Activated naive CD8-positive, alpha-beta T cell treated with anti-CD3 and anti-CD28 coated beads, Interleukin-2, amount 10 ng/mL, durations not matched to agents 7 days and 5 days (primary cell): Measurements from ENCODE around the gene PLEKHA7. TPM values are rescaled to one million over a fixed set of nuclear protein-coding genes. Genes with fewer than 3 reads are reported as not detected.
A peak's percentile ranks its signal among the peaks of the same experiment; 100 is the strongest.
"Not testable (repeated sequence)": the region's sequence is repeated elsewhere in the genome, so short reads cannot be mapped to it uniquely, and the experiment has no call there.

Experiments used
- ATAC-seq: fragments of 150-1000 bp; cut with Tn5 transposase; one replicate; pipeline ENCODE4 v1.10.0; 2021; ENCODE audit warnings: low read depth, moderate library complexity
- POLR2A ChIA-PET: fragments of 350-600 bp; sonication (Branson Sonifier 250); formaldehyde crosslinking; loops from one replicate; lab custom pipeline; 2021; ENCODE audit warnings: antibody characterized with exemption; lab: Charles Lee
- DNase-seq: peaks from one replicate; pipeline ENCODE4 v3.0.0; 2021
- H3K27ac Mint-ChIP-seq: one replicate; pipeline ENCODE4 v1.8.0; 2022; ENCODE audit warnings: mild to moderate bottlenecking, mixed read lengths
- H3K27me3 Mint-ChIP-seq: one replicate; pipeline ENCODE4 v1.8.0; 2022; ENCODE audit warnings: mild to moderate bottlenecking, moderate library complexity, mixed read lengths
- H3K36me3 Mint-ChIP-seq: one replicate; pipeline ENCODE4 v1.8.0; 2021; ENCODE audit warnings: mild to moderate bottlenecking, mixed read lengths
- H3K4me1 Mint-ChIP-seq: one replicate; pipeline ENCODE4 v1.8.0; 2021; ENCODE audit warnings: mixed read lengths
- H3K4me3 Mint-ChIP-seq: one replicate; pipeline ENCODE4 v1.8.0; 2022; ENCODE audit warnings: mild to moderate bottlenecking, moderate library complexity, mixed read lengths
- H3K9me3 Mint-ChIP-seq: one replicate; pipeline ENCODE4 v1.8.0; 2021; ENCODE audit warnings: mixed read lengths
- total RNA-seq, 2 experiments: library from RNA; stranded (reverse); gene quantifications; one replicate each; pipeline ENCODE4 v1.2.3, GENCODE V29; 2021

The PLEKHA7 gene
- total RNA-seq, 2 experiments from 2014 or later, result 1.2 to 2.0 TPM

DNA sequence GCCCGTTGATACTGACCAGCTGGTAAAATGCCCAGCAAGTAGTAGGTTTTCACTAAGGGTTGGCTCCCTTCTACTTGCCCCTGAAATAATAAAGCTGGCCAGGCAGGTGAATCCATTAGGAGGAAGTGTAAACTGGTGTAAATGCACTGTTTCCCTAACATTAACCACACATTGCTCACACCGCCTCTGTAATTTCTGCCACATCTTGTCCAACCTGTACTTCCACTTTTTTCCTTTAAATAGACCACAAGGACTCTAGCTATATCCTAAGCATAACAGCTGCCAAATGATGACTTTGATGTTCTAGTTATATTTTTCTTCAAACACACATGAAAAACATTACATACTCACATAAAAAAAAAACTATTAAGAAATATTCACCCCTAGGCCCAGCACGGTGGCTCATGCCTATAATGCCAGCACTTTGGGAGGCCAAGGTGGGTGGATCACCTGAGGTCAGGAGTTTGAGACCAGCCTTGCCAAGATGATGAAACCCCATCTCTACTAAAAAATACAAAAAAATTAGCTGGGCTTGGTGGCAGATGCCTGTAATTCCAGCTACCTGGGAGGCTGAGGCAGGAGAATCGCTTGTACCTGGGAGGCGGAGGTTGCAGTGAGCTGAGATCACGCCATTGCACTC is 95.6 kb downstream of the PLEKHA7 start:
- ATAC-seq, H3K4me1 Mint-ChIP-seq, H3K36me3 Mint-ChIP-seq, H3K4me3 Mint-ChIP-seq, H3K27ac Mint-ChIP-seq, DNase-seq, H3K9me3 Mint-ChIP-seq, POLR2A ChIA-PET: not testable (repeated sequence)
- H3K27me3 Mint-ChIP-seq, result peaks cover 40% of the 10 kb centered on the region

DNA sequence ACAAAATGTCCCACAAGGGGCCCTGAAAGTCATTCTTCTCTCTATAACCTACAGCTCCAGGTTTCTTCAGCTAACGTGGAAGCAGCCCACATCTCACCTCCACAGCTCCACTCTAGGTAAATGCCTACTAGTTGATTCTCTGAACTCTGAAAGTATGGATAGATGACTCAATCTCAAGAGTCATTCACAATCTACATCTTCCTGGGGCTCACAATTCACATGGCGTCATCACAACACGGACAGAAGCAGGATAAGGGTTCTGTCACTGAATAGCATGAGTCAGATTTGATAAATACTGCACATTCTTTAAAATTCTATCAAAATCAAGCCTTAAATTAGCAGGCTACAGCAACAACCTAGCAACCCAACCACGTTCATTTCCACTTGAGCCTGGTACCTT is 96.3 kb downstream of the PLEKHA7 start:
- Mint-ChIP-seq H3K27ac (no peak overlapping the region), H3K4me3 (no peak overlapping the region), H3K27me3 (peaks cover 33% of the 10 kb centered on the region), H3K9me3 (peaks cover 5% of the 10 kb centered on the region), H3K4me1 (peaks cover 1% of the 10 kb centered on the region), H3K36me3 (no peaks in the 10 kb centered on the region)
- ATAC-seq (no peak), DNase-seq (no peak)
- POLR2A ChIA-PET, result no interaction called here

DNA sequence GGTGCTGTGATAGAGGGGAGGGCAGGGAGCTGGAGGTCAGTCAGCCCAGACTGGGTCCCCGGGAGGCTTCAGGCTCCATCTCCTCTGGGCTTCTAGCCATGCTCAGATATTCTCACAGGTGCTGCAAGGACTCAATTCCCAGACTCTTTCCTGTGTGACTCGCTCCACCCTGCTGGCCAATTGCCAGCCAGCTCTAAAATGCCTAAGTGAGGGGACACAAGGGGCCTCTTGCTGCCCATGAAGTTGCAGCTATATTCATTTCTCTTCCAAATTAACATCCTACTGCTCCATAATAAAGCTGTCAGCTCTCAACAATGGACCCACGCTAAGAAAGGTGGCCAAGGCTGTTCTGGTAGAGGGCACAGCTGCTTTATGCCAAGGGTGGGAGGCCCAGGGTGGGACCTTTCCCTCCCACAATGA is 101.5 kb downstream of the PLEKHA7 start:
- H3K27me3 Mint-ChIP-seq, result peaks cover 2% of the 10 kb centered on the region
- peaks cover 2% of the 10 kb centered on the region for H3K9me3 Mint-ChIP-seq
- H3K4me1 Mint-ChIP-seq, result peaks cover 3% of the 10 kb centered on the region
- no peaks in the 10 kb centered on the region for H3K36me3 Mint-ChIP-seq
- POLR2A ChIA-PET, result no interaction called here
- ATAC-seq (no peak), DNase-seq (no peak)
- no peak overlapping the region for H3K4me3 Mint-ChIP-seq
- no peak overlapping the region for H3K27ac Mint-ChIP-seq

DNA sequence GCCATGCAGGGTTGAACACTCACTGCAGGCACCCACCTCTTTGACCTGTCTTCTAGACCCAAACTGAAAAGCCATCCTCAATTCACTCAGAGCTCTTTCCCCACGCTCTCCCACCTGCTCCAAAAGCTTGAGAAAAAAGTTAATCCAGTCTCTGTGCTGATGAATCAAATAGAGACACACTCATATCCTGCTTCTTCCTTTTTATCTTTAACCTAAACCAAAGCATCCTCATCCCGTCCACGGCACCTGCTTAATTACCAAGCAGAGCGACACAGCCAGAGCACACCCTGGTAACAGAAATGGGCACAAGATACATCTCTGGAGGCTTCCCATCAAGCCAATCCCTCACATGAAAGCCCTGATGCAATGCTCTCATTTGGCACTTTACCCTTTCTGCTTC is 102.6 kb downstream of the PLEKHA7 start:
- Mint-ChIP-seq H3K36me3 (no peaks in the 10 kb centered on the region), H3K4me3 (no peak overlapping the region), H3K27me3 (peaks cover 2% of the 10 kb centered on the region), H3K27ac (no peak overlapping the region), H3K9me3 (no peaks in the 10 kb centered on the region), H3K4me1 (peaks cover 3% of the 10 kb centered on the region)
- POLR2A ChIA-PET, result no interaction called here
- DNase-seq (no peak), ATAC-seq (no peak)

DNA sequence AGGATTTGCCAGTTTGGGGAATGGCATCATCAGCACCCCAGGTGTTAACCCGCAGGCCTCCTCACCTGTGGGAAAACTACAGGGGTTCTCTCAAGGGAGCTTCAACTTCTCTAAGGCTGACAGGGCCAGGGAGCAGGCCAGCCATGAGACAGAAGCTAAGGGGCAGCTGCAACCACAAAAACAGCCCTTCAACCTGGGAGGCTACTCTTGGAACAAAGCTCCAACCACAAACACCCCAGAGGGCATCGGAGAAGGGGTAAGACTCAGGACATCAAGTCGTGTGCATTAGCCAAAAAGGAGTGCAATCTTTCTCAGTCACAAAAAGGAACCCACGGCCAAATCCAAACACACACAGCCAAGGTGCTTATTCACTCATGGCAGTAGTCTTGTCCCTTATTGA is 103.0 kb downstream of the PLEKHA7 start:
- POLR2A ChIA-PET, result no interaction called here
- Mint-ChIP-seq H3K4me3 (no peak overlapping the region), H3K27me3 (peaks cover 2% of the 10 kb centered on the region), H3K27ac (no peak overlapping the region), H3K4me1 (peaks cover 3% of the 10 kb centered on the region), H3K36me3 (no peaks in the 10 kb centered on the region), H3K9me3 (no peaks in the 10 kb centered on the region)
- ATAC-seq (no peak), DNase-seq (no peak)

DNA sequence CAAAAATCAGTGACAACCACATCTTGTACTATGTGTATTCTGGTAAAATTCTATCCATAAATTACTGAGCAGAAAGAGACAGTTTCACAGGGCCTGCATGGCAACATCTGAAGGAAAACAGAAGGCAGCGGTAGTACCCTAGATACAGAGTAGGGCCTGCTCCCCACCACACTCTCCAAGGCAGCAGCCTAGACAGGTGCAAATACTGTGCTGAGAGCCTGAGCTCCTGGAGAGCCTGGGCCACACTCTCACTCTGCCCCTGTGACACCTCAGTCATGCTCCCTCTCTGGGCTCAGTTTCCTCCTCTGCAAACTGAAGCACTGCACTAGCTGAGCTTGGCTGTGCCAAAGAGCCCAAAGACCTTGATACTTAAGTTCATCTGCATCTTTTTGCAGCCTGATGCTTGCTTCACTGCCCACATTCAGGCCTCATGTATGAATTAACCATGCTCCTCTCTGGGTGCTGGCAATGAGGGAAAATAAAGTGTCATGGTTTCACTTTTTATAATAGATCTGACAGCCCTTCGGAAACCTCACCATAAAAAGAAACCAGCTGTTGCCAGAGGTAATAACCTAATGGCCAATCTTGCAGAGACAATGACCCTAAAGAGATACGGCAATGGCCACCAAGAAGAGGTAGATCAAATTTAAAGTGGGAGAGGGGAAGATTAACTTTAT is 104.7 kb downstream of the PLEKHA7 start:
- DNase-seq (no peak), ATAC-seq (no peak)
- H3K27me3 Mint-ChIP-seq, result peaks cover 2% of the 10 kb centered on the region
- peaks cover 3% of the 10 kb centered on the region for H3K4me1 Mint-ChIP-seq
- H3K36me3 Mint-ChIP-seq, result no peaks in the 10 kb centered on the region
- H3K4me3 Mint-ChIP-seq, result no peak overlapping the region
- no peaks in the 10 kb centered on the region for H3K9me3 Mint-ChIP-seq
- H3K27ac Mint-ChIP-seq, result no peak overlapping the region
- POLR2A ChIA-PET, result no interaction called here

DNA sequence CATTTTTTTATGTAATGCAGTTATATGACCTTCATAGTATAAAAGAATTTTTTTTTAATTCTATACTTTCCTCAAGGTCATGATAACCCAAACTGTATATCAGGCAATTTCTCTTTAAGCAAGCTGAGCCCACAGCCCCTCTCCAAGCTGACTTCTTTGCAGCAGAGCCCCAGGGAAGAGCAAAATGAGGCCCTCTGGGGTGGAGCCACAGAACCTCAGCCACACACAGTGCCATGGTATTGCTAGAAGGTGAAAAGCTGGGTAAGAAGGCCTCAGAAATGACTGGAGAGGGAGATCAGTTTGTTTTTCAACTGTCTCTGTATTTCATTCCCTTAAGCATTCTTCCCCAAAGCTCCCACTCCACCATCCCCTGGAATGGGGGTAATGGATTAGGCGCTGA is 108.8 kb downstream of the PLEKHA7 start:
- H3K36me3 Mint-ChIP-seq, result peaks cover 3% of the 10 kb centered on the region
- POLR2A ChIA-PET, result no interaction called here
- no peaks in the 10 kb centered on the region for H3K9me3 Mint-ChIP-seq
- peaks cover 17% of the 10 kb centered on the region for H3K4me1 Mint-ChIP-seq
- H3K27me3 Mint-ChIP-seq, result no peaks in the 10 kb centered on the region
- H3K27ac Mint-ChIP-seq, result no peak overlapping the region
- no peak for DNase-seq
- no peak overlapping the region for H3K4me3 Mint-ChIP-seq
- ATAC-seq, result no peak

DNA sequence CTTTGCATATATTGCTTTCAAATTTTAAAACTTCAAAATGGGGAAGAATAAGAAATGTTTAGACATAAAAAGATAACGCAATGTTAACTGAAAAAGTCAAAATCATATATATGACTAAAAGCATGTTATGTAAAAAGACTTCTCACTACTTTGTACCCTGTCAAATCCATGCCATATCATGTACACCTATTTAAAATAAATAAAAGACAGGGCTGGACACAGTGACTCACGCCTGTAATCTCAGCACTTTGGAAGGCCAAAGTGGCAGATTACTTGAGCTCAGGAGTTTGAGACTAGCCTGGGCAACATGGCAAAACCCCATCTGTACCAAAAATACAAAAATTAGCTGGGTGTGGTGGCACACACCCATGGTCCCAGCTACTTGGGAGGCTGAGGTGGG is 109.5 kb downstream of the PLEKHA7 start:
- H3K27me3 Mint-ChIP-seq, ATAC-seq, H3K4me3 Mint-ChIP-seq, H3K27ac Mint-ChIP-seq, H3K36me3 Mint-ChIP-seq, POLR2A ChIA-PET, H3K9me3 Mint-ChIP-seq, DNase-seq: not testable (repeated sequence)
- peaks cover 17% of the 10 kb centered on the region for H3K4me1 Mint-ChIP-seq

DNA sequence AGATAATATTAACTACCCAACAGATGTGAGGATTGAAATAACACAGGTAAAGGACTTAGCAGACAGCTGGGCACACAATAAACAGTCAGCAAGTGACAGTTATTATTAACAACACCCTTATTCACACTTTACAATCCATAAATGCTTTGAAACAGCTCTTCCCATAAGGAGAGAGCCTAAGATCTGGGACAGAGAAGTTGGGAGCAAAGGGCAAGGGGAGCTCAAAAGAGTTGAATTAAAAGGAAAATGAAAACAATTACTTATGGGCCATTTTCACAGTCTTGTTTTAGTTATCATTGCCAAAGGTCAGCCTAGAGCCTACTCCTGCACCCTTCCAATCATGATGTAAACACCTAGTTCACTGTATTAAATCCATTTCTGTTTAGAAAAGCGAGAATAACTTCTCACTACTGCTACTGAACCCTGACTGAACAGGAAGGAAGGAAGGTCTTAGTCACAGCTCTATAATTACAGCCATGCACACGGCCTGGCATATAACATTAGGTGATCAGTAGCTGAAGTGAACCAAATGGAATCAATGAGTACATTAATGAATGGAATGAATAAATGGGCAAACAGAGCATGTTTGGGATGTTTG is 111.3 kb downstream of the PLEKHA7 start:
- DNase-seq, result no peak
- Mint-ChIP-seq H3K36me3 (peaks cover 3% of the 10 kb centered on the region), H3K4me3 (peak overlapping the region; percentile 29), H3K27me3 (no peaks in the 10 kb centered on the region), H3K4me1 (peaks cover 20% of the 10 kb centered on the region), H3K9me3 (no peaks in the 10 kb centered on the region), H3K27ac (peak overlapping the region; percentile 46)
- peak; percentile 72 for ATAC-seq
- POLR2A ChIA-PET, result no interaction called here

DNA sequence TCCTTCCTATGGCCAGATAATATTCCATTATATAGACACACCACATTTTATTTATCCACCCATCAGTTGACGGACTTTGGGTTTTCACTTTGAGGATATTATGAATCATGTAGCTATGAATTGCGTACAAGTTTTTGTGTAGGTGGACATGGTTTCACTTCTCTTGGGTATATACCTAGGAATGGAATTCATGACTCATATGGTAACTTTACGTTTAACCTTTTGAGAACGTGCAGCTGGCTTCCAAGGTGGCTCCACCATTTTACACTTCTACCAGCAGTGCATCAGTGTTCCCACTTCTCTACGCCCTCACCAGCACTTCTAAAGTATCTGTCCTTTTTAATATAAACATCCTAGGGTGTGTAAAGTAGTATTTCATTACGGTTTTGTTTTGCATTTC is 112.0 kb downstream of the PLEKHA7 start:
- ATAC-seq (peak; percentile 26), DNase-seq (no peak)
- no peaks in the 10 kb centered on the region for H3K27me3 Mint-ChIP-seq
- no peak overlapping the region for H3K4me3 Mint-ChIP-seq
- H3K9me3 Mint-ChIP-seq, result no peaks in the 10 kb centered on the region
- peaks cover 22% of the 10 kb centered on the region for H3K4me1 Mint-ChIP-seq
- POLR2A ChIA-PET, result no interaction called here
- H3K27ac Mint-ChIP-seq, result no peak overlapping the region
- peaks cover 3% of the 10 kb centered on the region for H3K36me3 Mint-ChIP-seq

DNA sequence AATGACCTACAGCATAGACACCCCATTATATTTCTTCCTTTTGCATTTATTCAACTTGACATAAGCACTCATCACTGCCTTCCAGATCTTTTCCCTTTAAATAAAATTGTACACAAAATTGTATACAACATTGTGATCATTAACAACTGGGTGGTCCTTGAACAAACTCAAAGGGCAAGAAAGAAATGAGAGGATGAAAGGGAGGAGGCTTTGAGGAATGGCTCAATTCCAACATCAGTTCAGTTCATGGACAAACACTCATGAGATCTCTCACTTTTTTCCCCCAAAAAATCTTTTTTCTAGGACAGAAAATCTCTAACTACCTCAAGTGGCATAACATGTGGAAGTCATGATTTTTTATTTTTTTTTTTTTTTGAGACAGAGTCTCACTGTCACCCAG is 113.7 kb downstream of the PLEKHA7 start:
- Mint-ChIP-seq H3K27ac (no peak overlapping the region), H3K4me1 (peaks cover 22% of the 10 kb centered on the region)
- POLR2A ChIA-PET, result no interaction called here

DNA sequence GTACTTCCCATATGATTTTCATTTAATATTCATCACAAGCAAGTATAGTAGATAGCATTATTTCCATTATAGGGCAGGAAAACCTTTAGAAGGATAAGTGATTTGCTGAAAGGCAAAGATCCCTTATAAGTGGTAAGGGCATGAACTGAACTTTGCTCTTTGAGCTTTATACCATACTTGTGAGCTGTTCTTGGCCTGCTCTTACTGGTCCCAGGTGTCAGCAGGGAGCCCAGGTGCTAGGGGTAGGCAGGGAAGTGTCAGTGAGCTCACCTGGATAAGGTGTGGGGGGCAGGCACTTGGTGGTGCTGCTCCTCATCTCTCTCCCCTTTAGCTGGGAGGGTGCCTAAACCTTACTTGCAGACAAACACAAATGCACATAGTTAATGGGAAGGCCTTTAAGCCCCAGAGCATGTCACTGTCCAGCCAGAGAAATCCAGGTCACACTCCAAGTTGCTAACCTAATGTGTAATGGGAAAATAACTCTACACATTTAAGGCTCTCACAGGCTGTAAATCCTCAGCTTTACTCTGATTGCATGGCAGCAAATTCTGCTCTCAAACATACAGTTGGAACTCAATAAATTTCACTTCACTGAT is 114.4 kb downstream of the PLEKHA7 start:
- POLR2A ChIA-PET, result no interaction called here
- Mint-ChIP-seq H3K27ac (no peak overlapping the region), H3K4me3 (no peak overlapping the region), H3K4me1 (peaks cover 22% of the 10 kb centered on the region), H3K27me3 (no peaks in the 10 kb centered on the region), H3K36me3 (peaks cover 3% of the 10 kb centered on the region), H3K9me3 (no peaks in the 10 kb centered on the region)
- no peak for ATAC-seq
- DNase-seq, result no peak

More for the DNA sequence above, 113.7 kb downstream of the PLEKHA7 start:
- Mint-ChIP-seq H3K27me3 (no peaks in the 10 kb centered on the region), H3K36me3 (peaks cover 3% of the 10 kb centered on the region), H3K9me3 (no peaks in the 10 kb centered on the region), H3K4me3 (no peak overlapping the region)
- ATAC-seq (no peak), DNase-seq (no peak)

DNA sequence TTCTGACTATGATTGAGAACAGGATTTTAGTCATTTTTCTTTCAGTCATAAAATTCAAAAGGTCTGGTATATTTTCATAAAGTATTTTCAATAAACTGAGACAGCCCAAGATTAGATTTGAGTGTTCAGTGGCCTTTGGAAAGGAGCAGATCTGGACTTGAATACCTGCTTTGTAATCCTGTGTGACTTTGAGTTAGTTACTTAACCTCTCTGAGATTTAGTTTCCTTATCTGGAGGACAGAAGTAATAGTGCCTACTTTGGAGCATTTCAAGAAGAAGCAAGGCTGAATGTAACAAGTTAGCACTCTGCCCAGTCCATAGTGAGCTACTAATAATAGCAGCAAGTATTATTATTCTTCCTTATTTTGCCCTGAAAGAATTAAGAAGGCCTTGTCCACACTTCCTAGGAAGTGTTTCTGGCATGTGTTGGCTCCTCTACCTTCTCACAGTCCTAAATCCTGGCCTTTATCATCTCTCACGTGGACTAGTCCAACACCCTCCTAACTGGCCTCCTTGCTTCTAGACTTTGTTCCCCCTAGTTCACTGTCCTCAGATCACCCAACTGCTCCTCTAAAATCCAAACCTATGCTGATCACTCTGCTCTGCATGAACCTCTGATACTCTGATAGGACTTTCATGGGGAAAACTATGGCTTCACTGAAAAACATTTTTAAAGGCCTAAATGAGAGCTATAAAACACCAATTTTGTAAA is 115.8 kb downstream of the PLEKHA7 start:
- H3K27ac Mint-ChIP-seq, result no peak overlapping the region
- DNase-seq (no peak), ATAC-seq (no peak)
- H3K4me3 Mint-ChIP-seq, result no peak overlapping the region
- no peaks in the 10 kb centered on the region for H3K27me3 Mint-ChIP-seq
- POLR2A ChIA-PET, result no interaction called here
- H3K4me1 Mint-ChIP-seq, result peaks cover 21% of the 10 kb centered on the region
- no peaks in the 10 kb centered on the region for H3K9me3 Mint-ChIP-seq
- peaks cover 3% of the 10 kb centered on the region for H3K36me3 Mint-ChIP-seq
